Right ventricle myocardium inferior (tissue), 1 donor: ENCODE data around the gene C10orf71. TPM values are rescaled to one million over a fixed set of nuclear protein-coding genes. Genes with fewer than 3 reads are reported as not detected.
A peak's percentile ranks its signal among the peaks of the same experiment; 100 is the strongest.

Source experiments
- ATAC-seq: fragments of 200-7000 bp; cut with Tn5 transposase; one replicate; pipeline ENCODE4 v1.9.1; 2020; ENCODE audit warnings: mild to moderate bottlenecking, moderate library complexity
- DNase-seq: peaks from one replicate; pipeline ENCODE4 v3.0.0; 2021; ENCODE audit errors: missing footprints
- intact Hi-C: fragments of 100-400 bp; cut with DNase I; formaldehyde crosslinking; loops from one replicate; pipeline ENCODE4 v1.11.0; 2022
- total RNA-seq: library from RNA; stranded (reverse); fragmentation: NEBNext Ultra II Directional; extraction: Animal tissue kit (Norgen Biotek cat#: 25700); gene quantifications from one replicate; pipeline ENCODE4 v1.2.1, GENCODE V29; 2021
- donor health status: DM: no; HTN: yes; CAD: no; lungs with severe emphysema.

C10orf71 gene
- total RNA-seq, 1 donor from 2014 or later: 108 TPM

DNA sequence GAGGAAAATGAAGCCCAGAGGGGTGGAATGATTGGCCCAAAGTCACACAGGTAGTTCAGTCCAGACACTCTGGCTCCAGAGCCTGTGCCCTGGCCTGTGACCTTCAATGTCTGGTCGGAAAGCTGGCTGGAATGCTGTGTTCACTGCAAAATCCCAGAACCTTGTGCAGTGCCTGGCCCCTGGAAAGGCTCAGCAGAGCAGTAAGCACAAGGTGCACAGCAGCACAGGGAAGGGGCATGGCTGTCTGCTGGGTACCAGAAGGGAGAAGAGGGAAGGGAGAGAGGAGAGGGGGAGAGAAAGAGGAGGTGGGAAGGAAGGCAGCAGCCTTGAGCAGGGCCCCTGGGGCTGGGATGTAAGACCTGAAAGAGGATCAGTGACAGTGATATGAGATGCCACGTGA, 28.4 kb upstream of the C10orf71 start:
- DNase-seq (no peak), ATAC-seq (no peak)
- intact Hi-C loops: loop anchor here (10.0 kb wide), 1 partner anchor 156 kb away; the partner anchor contains the start of gene VSTM4

DNA sequence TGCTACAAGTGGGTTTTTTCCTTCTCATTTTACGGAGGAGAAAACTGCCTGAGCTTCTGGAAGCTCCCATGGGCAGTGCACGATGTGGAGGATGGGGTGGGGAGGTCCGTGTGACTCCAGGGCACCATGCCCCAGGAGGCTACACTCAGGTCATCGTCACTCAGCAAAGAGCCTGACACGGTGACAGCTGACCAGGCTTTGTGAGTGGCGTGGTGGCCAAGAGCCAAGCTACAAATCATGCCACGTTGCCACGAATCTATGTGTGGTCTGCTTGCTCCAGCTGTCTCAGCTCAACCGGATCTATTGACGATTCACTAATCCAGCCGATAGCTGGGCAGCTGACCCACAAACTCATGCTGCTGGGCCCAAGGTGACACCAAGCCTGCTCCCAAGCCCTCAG, 27.6 kb upstream of the C10orf71 start:
- ATAC-seq: peak; percentile 65
- intact Hi-C loops: loop anchor here (10.0 kb wide), 1 partner anchor 157 kb away; the partner anchor contains the start of gene VSTM4

GRCh38 chr10:49272251-49273081, 26.5 kb upstream of the C10orf71 start:
- intact Hi-C loops: loop anchor here (10.0 kb wide), 1 partner anchor 158 kb away; the partner anchor contains the start of gene VSTM4
- peak; percentile 58 for ATAC-seq
- peak; percentile 79 for DNase-seq

More for the DNA sequence above, 27.6 kb upstream of the C10orf71 start:
- DNase-seq: no peak

DNA sequence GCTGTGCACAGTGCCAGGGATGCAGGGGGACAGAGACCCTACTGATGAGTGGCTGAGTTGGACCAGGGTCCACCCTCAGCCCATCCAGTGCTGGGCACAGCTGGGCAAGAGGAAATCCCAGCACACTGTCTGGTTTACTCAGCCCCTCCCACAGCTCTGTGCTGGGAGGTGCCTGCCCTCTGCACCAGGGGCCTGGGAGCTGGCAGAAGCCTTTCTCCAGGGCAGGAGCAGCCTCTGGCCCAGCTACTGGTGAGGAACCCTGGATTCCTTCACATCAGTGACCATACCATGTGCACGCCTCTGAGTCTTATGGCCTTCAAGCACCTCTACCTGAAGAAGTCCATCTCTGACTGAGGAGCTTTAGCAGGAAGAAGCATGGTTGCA, 25.9 kb upstream of the C10orf71 start:
- ATAC-seq: peak; percentile 39
- DNase-seq: no peak
- intact Hi-C loops: loop anchor here (10.0 kb wide), 1 partner anchor 158 kb away; the partner anchor contains the start of gene VSTM4

DNA sequence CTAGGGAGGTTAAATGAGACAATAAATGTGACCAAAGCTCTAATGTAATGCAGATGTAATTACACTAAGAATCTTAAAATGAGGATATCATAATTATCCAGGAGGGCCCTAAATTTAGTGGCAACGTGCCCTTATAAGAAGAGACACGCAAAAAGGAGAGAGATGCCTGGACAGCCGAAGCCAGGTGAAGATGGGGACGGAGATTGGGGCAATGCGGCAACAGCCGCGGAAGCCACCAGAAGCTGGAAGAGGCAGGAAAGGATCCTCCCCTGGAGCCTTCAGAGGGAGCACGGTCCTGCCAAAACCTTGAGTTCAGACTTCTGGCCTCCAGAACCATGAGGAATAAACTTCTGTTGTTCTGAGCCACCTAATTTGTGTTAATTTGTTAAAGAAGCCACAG, 25.3 kb upstream of the C10orf71 start:
- intact Hi-C loops: loop anchor here (10.0 kb wide), 1 partner anchor 159 kb away; the partner anchor contains the start of gene VSTM4
- no peak for ATAC-seq
- no peak for DNase-seq

- ATAC-seq (no peak), DNase-seq (no peak)
- intact Hi-C loops: loop anchor here (10.0 kb wide), 1 partner anchor 160 kb away; the partner anchor contains the start of gene VSTM4
These were observed 24.1 kb upstream of the C10orf71 start for GRCh38 chr10:49274886-49275285.

GRCh38 chr10:49275896-49276295, 23.1 kb upstream of the C10orf71 start:
- ATAC-seq (no peak), DNase-seq (no peak)
- intact Hi-C loops: loop anchor here (10.0 kb wide), 1 partner anchor 161 kb away; the partner anchor contains the start of gene VSTM4

DNA sequence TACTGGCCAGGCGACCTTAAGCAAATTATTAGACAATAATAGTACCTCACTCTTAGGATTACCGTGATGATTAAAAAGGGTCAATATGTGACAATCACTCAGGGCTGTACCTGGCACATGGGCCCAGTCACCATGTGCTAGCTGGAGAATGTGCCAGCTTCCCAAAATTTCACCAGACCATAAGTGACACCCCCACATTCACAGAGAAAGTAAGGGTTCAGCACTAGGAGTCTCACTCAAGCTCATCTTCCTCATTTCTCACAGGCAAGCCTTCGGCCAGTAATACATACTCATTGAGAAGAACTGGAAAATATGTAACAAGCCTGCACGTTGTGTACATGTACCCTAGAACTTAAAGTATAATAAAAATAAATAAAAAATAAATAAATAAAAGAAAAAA, 22.4 kb upstream of the C10orf71 start:
- intact Hi-C loops: loop anchor here (10.0 kb wide), 1 partner anchor 162 kb away; the partner anchor contains the start of gene VSTM4
- DNase-seq: no peak
- ATAC-seq: no peak

DNA sequence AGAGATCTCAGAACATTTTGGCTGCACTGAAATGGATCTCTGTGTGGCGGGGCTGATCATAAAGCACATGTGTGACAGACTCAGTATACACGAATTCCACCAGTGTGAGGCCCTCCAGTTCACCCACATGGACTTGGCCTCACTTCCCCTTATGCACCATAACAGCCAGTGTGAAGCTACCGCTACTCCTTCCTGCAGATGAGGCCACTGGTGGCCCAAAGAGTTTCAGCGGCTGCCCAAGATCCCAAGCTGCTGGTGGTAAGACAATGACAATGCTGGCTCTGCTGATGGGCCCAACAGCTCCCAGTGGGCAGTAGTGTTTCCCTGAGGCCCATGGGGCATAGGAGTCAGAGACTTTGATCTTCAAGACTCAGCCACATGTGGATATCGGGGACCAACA, 21.0 kb upstream of the C10orf71 start:
- ATAC-seq (no peak), DNase-seq (no peak)
- intact Hi-C loops: loop anchor here (1.0 to 10.0 kb wide), 2 partner anchors 20 to 163 kb away; partner anchors contain the start of gene VSTM4

DNA sequence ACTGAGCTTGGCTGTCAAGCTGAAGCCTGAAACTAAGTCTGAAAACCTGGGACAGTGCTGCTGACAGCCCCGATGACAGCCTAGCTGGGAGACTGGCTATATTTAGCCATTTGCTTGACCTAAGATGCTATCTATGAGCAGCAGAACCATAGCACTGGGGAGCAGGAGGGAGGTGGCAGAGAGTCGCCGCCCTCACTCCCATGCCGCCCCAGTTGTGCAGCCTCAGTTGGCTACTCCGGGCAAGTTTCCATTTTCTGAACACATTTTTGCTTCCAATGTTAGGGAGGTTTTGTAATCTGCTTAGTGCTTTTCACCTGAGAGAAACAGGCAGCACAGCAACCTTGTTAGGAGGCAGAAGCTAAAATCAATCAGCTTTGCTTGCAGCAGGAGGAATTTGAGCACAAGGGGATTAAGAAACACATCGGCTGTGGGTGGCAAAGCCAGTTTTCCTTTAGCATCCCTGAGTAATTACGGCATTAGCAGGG, 20.4 kb upstream of the C10orf71 start:
- ATAC-seq (peak; percentile 91), DNase-seq (no peak)
- intact Hi-C loops: loop anchor here (1.0 to 10.0 kb wide), 2 partner anchors 20 to 164 kb away; partner anchors contain the start of gene VSTM4

- DNase-seq (no peak), ATAC-seq (peak; percentile 24)
- intact Hi-C loops: loop anchor here (10.0 kb wide), 1 partner anchor 164 kb away; the partner anchor contains the start of gene VSTM4
These were observed 19.7 kb upstream of the C10orf71 start for GRCh38 chr10:49279015-49279880.

- no peak for ATAC-seq
- DNase-seq: no peak
- intact Hi-C loops: loop anchor here (5.0 kb wide), 1 partner anchor 53 kb away; no protein-coding TSS in a partner anchor
These were observed 19.0 kb upstream of the C10orf71 start for GRCh38 chr10:49280001-49280408.

- DNase-seq: no peak
- ATAC-seq: no peak
- intact Hi-C loops: loop anchor here (5.0 kb wide), 1 partner anchor 54 kb away; no protein-coding TSS in a partner anchor
These were observed 17.5 kb upstream of the C10orf71 start for GRCh38 chr10:49281461-49281860.

- intact Hi-C loops: loop anchor here (5.0 kb wide), 1 partner anchor 55 kb away; no protein-coding TSS in a partner anchor
- DNase-seq (no peak), ATAC-seq (no peak)
These were observed 16.7 kb upstream of the C10orf71 start for GRCh38 chr10:49282306-49282705.

DNA sequence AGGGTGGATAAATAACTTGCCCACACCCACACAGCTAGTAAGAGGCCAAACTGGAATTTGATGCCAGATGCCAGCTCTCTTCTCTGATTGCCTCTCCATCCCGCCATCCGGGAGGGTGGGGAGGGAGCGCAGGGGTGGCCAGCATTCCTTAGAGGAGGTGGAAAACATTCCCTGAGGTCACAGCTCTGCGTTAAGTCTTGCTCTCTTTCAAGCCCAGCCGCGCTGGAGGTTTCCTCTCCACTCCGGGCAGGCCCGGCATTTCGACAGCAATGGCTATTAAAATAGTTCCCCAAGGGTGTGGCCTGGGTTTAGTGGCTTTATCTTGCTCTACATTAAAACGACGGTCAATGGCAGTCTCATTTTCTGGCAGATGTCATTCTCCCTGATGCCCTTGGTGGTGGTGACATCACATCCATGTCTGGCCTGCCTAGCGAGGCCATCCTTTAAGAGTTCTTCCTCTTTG, 16.1 kb upstream of the C10orf71 start:
- ATAC-seq: peak; percentile 32
- intact Hi-C loops: loop anchor here (5.0 kb wide), 1 partner anchor 56 kb away; no protein-coding TSS in a partner anchor

GRCh38 chr10:49283491-49283890, 15.5 kb upstream of the C10orf71 start:
- intact Hi-C loops: loop anchor here (5.0 kb wide), 1 partner anchor 56 kb away; no protein-coding TSS in a partner anchor
- no peak for DNase-seq

More for the DNA sequence above, 16.1 kb upstream of the C10orf71 start:
- DNase-seq: no peak

GRCh38 chr10:49284356-49284755, 14.6 kb upstream of the C10orf71 start:
- DNase-seq (no peak), ATAC-seq (no peak)
- intact Hi-C loops: loop anchor here (5.0 kb wide), 1 partner anchor 57 kb away; no protein-coding TSS in a partner anchor

More at GRCh38 chr10:49283491-49283890, 15.5 kb upstream of the C10orf71 start:
- ATAC-seq: no peak

DNA sequence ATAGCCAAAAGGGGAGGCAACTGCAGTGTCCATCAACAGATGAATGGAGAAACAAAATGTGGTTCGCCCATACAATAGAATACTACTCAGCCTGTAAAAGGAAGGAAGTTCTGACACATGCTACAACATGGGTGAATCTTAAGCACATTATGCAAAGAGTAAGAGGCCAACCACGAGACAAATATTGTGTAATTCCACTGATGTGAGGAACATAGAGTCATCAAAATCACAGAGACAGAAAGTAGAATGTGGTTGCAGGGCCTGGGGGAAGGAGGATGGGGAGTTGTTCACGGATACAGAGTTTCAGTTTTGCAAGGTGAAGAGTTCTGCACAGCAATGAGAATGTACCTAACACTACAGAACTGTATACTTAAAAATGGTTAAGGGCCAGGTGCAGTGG, 13.7 kb upstream of the C10orf71 start:
- DNase-seq (no peak), ATAC-seq (peak; percentile 36)
- intact Hi-C loops: no loop called here
